DMS114 treated with DMSO at 0.1 percent for 48 hours (cell line): ENCODE data around the gene DGKD.

Experiments
- DNase-seq: peaks from one replicate; lab custom pipeline; 2025; ENCODE audit not compliant: unreplicated experiment; lab: John Stamatoyannopoulos, UW

DGKD gene

GRCh38 chr2:233411162-233411561 lies 56.9 kb downstream of the DGKD start:
- no peak for DNase-seq

DNA sequence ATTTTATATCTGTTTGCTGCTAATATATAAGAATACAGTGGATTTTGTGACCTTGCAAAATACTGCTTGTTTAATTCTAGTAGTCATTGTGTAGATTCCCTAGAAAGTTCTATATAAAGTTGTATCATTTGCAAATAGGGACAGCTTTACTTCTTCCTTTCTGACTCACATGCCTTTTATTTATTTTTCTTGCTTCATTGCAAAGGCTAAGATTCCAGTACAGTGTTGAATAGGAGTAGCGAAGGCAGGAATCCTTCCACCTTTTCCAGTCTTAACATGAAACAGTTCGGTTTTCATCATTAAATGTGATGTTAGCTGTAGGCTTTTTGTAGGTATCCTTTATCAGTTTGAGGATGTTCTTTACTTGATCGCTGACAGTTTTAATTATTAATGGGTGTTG lies 58.1 kb downstream of the DGKD start:
- no peak for DNase-seq

DNA sequence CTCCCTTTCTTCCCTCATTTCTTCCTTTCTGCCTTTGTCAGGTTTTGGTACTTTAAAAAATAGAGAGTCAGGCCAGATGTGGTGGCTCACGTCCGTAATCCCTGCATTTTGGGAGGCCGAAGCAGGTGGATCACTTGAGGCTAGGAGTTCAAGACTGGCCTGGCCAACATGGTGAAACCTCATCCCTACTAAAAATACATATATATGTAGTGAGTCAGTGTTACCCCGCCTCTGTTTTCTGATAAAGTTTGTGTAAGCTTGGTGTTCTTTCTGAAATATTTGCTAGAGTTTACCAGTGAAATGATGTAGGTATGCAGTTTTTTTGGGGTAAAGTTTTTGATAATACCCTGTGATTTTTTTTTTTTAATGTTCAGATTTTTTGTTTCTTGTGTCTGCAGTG lies 58.8 kb downstream of the DGKD start:
- no peak for DNase-seq

- no peak for DNase-seq
Measured at GRCh38 chr2:233413559-233414272, 59.4 kb downstream of the DGKD start.

DNA sequence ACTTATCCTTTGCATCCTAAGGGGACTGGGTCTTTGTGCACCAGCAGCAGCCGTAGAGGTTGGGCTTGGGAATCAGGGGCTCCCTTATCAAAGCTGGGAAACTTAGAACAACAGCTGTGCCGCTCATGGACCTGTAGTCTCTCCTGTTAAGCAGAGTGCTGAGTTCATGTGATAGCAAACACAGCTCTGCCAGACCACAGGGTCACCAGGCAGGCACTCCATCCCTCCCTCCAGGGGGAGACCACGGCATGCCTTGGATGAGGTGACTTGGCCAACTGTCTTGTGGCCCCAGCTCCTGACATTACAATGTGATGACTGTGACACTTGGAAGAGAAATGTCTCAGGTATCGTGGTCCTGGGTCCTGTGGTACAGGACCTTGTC lies 60.0 kb downstream of the DGKD start:
- no peak for DNase-seq

- DNase-seq: no peak
Measured at GRCh38 chr2:233414777-233415570, 60.7 kb downstream of the DGKD start.

- no peak for DNase-seq
Measured at GRCh38 chr2:233416199-233416598, 61.9 kb downstream of the DGKD start.

DNA sequence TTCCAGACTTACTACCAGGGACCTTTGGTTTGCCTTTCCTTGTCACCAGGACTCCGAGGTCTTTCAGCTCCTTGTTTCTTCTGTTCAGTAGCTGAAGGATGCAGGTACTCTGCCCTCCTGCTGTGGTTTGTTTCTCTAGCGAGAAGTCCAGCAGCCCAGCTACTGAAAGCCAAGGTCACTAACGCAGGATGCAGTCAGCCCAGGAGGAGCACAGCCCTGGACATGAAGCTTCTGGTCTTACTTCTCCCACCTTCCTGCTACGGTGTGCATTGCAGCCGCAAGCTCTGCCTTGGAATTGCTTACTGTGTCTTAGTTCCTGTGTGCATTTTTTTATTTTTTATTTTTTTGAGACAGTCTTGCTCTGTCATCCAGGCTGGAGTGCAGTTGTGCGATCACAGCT lies 62.4 kb downstream of the DGKD start:
- DNase-seq: no peak

- DNase-seq: no peak
Measured at GRCh38 chr2:233417282-233417681, 63.0 kb downstream of the DGKD start.

- DNase-seq: no peak
Measured at GRCh38 chr2:233418052-233418760, 63.9 kb downstream of the DGKD start.

- DNase-seq: no peak
Measured at GRCh38 chr2:233418761-233419546, 64.7 kb downstream of the DGKD start.

GRCh38 chr2:233419602-233420391 lies 65.5 kb downstream of the DGKD start:
- no peak for DNase-seq

- DNase-seq: no peak
Measured at GRCh38 chr2:233421091-233421816, 67.0 kb downstream of the DGKD start.

- no peak for DNase-seq
Measured at GRCh38 chr2:233422050-233422639, 67.9 kb downstream of the DGKD start.

- no peak for DNase-seq
Measured at GRCh38 chr2:233422649-233423551, 68.6 kb downstream of the DGKD start.

DNA sequence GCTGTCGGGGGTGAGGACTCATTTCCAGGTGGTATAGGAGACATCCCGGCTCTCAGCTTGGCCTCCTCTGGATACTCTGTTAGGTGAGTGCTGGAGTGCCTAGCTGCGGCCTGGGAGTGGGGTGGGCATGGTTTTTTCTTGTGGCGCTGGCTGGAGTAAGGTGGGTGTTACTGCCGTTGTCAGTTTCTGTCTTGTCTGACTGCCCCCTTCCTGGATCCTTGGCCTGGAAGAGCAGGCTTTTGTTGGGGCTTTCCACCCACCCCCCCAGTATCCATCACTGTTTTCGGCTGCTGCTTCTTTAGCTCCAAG lies 69.2 kb downstream of the DGKD start:
- DNase-seq: no peak

DNA sequence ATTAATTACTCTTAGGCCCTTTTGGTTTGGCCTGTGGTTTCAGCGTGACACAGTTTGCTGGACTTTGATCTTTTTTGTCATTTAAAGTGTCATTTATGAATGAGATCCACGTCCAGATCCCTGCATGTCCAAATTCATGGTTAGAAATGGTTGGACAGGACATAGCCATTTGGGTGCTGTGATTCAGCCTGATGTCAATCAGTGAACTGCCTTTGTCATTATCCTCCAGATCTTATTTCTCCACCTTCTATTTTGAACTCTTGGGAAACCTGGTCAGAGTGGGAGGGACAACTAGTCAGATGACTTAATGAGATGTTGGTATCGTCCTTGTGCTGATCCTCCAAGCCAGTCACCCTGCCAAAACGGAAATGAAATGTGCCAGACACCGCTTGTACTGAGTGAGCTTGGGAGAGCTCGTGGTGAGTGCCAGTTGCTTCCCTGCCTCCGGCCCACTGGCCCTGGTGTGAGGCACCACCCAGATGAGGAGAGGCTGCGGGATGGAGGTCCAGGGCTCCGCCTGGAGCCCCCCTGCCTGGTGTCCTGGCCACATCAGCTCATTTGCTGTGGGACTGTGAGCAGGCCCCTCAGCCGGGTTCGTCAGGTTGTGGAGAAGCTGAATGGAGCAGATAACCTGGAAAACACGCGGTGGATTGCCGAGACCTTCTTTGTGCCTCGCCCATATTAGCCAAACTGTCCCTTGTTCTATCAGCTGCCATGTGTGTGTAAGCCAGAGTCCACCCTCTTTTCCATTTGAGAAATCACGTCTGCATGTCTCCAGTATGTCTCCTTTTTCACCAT lies 70.1 kb downstream of the DGKD start:
- no peak for DNase-seq
